Uterus (tissue), 4 donors: ENCODE data around the gene KDM4C. TPM values are rescaled to one million over a fixed set of nuclear protein-coding genes. Genes with fewer than 3 reads are reported as not detected.

ENCODE experiments used
- DNase-seq, 2 donors: peaks; one replicate each; pipeline ENCODE4 v3.0.0-alpha.2; 2019 to 2020
- H3K27ac ChIP-seq, 2 donors: fragments of 200-600 bp; sonication (generic); 1 replicate in 1 of 2; 2 replicates in 1 of 2; pipeline ENCODE4 v1.5.1; 2016 to 2018
- H3K27me3 ChIP-seq, 2 donors: fragments of 200-600 bp; sonication (generic); one replicate each; pipeline ENCODE4 v1.5.1; 2018 to 2019; ENCODE audit warnings: control low read depth in 1 of 2
- H3K36me3 ChIP-seq, 2 donors: fragments of 200-600 bp; sonication (generic); one replicate each; pipeline ENCODE4 v1.5.1; 2019; ENCODE audit warnings: control low read depth in 1 of 2
- H3K4me1 ChIP-seq, 2 donors: fragments of 200-600 bp; sonication (generic); one replicate each; pipeline ENCODE4 v1.5.1; 2018 to 2019; ENCODE audit warnings: control low read depth in 1 of 2
- H3K4me3 ChIP-seq, 2 donors: fragments of 200-600 bp; sonication (generic); 1 replicate in 1 of 2; 2 replicates in 1 of 2; pipeline ENCODE4 v1.5.1; 2018 to 2019; ENCODE audit warnings: mild to moderate bottlenecking in 1 of 2
- H3K9me3 ChIP-seq, 2 donors: fragments of 200-600 bp; sonication (generic); one replicate each; pipeline ENCODE4 v1.5.1; 2019; ENCODE audit warnings: control low read depth in 1 of 2
- POLR2A ChIP-seq, 2 donors: fragments of 450-650 bp; IDR thresholded peaks; one replicate each; pipeline ENCODE4 v1.6.1; 2016; ENCODE audit warnings: antibody characterized with exemption in 2 of 2, mild to moderate bottlenecking in 1 of 2, moderate library complexity in 1 of 2
- intact Hi-C: fragments of 100-400 bp; cut with DNase I; formaldehyde crosslinking; loops from one replicate; pipeline ENCODE4 v1.15.1; 2023; ENCODE audit warnings: low total_unique reads
- total RNA-seq, 4 donors: library from RNA; depleted of rRNA in 3 of 4; stranded (reverse); fragments of >200 nt in 3 of 4; gene quantifications; one replicate each; pipeline versions ENCODE4 v1.1.0 to v1.2.4, GENCODE V29; 2014 to 2023
- TF ChIP-seq, protein P1 (sequence below), 4 experiments: fragments of 200-600 bp in 2 of 4; fragments of 450-650 bp in 2 of 4; sonication (generic) in 2 of 4; IDR thresholded peaks; one replicate each; pipeline ENCODE4 v1.5.1; 2016 to 2019; ENCODE audit warnings: antibody characterized with exemption in 4 of 4, mild to moderate bottlenecking in 2 of 4, moderate library complexity in 1 of 4
- donor health status: DM: yes; HTN: yes; CAD: no.

KDM4C gene
- total RNA-seq, 4 donors from 2014 or later, result 29.1 to 61.4 (median 45.5) TPM

GRCh38 chr9:6942406-6942805 is 184.6 kb downstream of the KDM4C start:
- H3K36me3 ChIP-seq, result no peaks in the 10 kb centered on the region
- no peak overlapping the region for H3K27ac ChIP-seq
- no peaks in the 10 kb centered on the region for H3K9me3 ChIP-seq
- H3K4me1 ChIP-seq, result no peaks in the 10 kb centered on the region
- no peaks in the 10 kb centered on the region for H3K27me3 ChIP-seq
- intact Hi-C loops, result no loop called here
- no peak for DNase-seq
- no peak for TF ChIP-seq POLR2A (IDR thresholded peaks at IDR 0.05)
- TF ChIP-seq, protein P1, sequence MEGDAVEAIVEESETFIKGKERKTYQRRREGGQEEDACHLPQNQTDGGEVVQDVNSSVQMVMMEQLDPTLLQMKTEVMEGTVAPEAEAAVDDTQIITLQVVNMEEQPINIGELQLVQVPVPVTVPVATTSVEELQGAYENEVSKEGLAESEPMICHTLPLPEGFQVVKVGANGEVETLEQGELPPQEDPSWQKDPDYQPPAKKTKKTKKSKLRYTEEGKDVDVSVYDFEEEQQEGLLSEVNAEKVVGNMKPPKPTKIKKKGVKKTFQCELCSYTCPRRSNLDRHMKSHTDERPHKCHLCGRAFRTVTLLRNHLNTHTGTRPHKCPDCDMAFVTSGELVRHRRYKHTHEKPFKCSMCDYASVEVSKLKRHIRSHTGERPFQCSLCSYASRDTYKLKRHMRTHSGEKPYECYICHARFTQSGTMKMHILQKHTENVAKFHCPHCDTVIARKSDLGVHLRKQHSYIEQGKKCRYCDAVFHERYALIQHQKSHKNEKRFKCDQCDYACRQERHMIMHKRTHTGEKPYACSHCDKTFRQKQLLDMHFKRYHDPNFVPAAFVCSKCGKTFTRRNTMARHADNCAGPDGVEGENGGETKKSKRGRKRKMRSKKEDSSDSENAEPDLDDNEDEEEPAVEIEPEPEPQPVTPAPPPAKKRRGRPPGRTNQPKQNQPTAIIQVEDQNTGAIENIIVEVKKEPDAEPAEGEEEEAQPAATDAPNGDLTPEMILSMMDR (IDR thresholded peaks at IDR 0.05), result no peak
- H3K4me3 ChIP-seq, result no peak overlapping the region

- Histone ChIP-seq H3K27me3 (no peaks in the 10 kb centered on the region), H3K4me3 (no peak overlapping the region), H3K9me3 (no peaks in the 10 kb centered on the region), H3K36me3 (no peaks in the 10 kb centered on the region), H3K4me1 (no peaks in the 10 kb centered on the region), H3K27ac (no peak overlapping the region)
- DNase-seq, result no peak
- intact Hi-C loops, result no loop called here
- no peak for TF ChIP-seq POLR2A (IDR thresholded peaks at IDR 0.05)
- TF ChIP-seq, protein P1 (IDR thresholded peaks at IDR 0.05), result no peak
Observed at GRCh38 chr9:6943293-6943692, 185.5 kb downstream of the KDM4C start.

DNA sequence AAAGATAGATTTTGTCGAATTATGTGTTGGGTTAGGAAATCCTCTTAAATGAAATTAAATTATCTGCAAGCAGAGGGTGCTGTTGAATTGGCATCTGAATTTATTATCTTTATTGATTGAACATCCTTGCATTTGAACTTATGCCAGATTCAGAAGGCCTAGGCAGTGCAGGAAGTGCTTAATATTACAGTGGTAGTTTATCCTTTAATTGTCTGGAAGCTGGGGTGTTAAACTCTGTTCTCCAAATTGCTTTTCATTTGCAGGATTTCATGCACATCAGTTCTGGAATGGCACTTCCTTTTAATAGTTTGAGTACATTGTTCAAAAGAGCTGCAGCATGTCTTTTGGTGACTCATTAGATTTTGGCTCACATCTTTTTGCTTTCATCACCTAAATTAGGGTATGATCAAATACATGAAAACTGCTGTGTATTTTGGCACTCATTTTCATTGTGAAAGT is 186.3 kb downstream of the KDM4C start:
- TF ChIP-seq POLR2A (IDR thresholded peaks at IDR 0.05), result no peak
- TF ChIP-seq, protein P1 (IDR thresholded peaks at IDR 0.05), result no peak
- DNase-seq, result no peak

GRCh38 chr9:6944896-6945295 is 187.1 kb downstream of the KDM4C start:
- Histone ChIP-seq H3K27me3 (no peaks in the 10 kb centered on the region), H3K4me1 (no peaks in the 10 kb centered on the region), H3K27ac (no peak overlapping the region), H3K4me3 (no peak overlapping the region), H3K36me3 (no peaks in the 10 kb centered on the region), H3K9me3 (no peaks in the 10 kb centered on the region)
- intact Hi-C loops, result no loop called here
- no peak for TF ChIP-seq POLR2A (IDR thresholded peaks at IDR 0.05)
- TF ChIP-seq, protein P1 (IDR thresholded peaks at IDR 0.05), result no peak
- no peak for DNase-seq

More for the DNA sequence above, 186.3 kb downstream of the KDM4C start:
- Histone ChIP-seq H3K9me3 (no peaks in the 10 kb centered on the region), H3K4me1 (no peaks in the 10 kb centered on the region), H3K4me3 (no peak overlapping the region), H3K27me3 (no peaks in the 10 kb centered on the region), H3K36me3 (no peaks in the 10 kb centered on the region), H3K27ac (no peak overlapping the region)
- intact Hi-C loops, result no loop called here

DNA sequence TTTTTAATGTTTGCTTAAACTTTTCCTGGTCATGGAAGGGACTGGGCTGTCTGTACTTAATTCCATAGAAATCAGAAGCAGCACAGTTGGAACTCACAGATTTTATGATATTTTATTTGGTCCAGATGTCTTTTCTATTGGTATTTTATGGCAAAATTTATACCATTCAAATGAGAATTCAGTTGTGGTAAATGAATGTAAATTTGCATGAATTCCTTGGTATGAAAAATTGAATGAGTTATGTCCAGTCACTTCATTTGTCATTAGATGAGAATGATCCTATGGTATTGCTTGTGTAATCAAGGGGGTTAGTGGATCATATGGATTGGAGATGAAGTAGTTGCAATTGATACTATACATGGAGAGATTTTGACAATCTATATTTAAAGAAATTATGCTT is 188.0 kb downstream of the KDM4C start:
- DNase-seq, result no peak
- Histone ChIP-seq H3K27me3 (no peaks in the 10 kb centered on the region), H3K4me3 (no peak overlapping the region), H3K27ac (no peak overlapping the region), H3K4me1 (no peaks in the 10 kb centered on the region), H3K36me3 (no peaks in the 10 kb centered on the region), H3K9me3 (no peaks in the 10 kb centered on the region)
- intact Hi-C loops, result no loop called here
- no peak for TF ChIP-seq POLR2A (IDR thresholded peaks at IDR 0.05)
- TF ChIP-seq, protein P1 (IDR thresholded peaks at IDR 0.05), result no peak
